ENCODE results near the gene COA5.

Gene COA5

DNA sequence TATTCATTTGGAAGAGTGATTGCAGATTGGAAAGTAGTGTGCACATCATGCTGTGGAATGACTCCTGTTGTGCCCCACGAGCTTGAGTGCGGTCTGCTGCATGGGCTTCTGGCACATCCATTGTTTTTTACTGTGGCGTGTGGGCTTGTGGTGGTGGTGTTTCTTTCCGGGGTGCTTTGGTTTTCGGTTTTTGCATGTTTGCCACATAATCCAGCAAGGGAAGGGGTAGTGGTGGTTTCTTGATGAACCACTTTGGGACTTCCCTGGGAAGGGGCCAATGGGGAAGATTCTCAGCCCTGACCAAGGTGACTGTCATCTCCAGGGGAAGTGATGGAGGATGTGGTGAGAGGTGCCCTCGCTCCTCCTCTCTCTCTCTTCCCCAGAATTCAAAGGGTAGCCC is 57.0 kb downstream of the COA5 start:
- DNase-seq (ENCODE audit: low spot score) = no peak

DNA sequence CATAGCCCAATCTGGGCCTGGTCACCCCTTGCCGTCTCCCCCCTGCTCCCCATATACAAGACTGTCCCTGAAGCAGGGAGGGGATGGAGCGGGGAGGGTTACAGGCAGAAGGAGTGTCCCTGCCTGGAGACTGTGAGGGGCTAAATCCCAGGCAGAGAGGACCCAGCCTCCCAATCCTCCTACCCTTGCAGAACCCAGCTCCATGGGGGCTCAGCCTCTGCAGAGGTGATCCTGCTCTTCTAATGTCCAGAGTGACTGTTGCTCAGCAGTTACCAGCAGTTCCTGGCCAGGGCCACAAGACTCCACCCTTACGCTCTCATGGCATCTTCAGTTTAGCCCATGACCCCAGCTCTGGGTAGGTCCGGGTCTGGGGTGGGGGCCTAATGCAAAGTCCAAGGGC is 58.1 kb downstream of the COA5 start:
- DNase-seq (ENCODE audit: low spot score) = no peak

All from pons (tissue), 1 donor.